DMS153 treated with DMSO at 0.1 percent for 48 hours (cell line): Measurements from ENCODE around the gene TRAF4.
A peak's percentile ranks its signal among the peaks of the same experiment; 100 is the strongest.

ENCODE experiments used
- DNase-seq: peaks from one replicate; lab custom pipeline; 2025; ENCODE audit not compliant: unreplicated experiment; lab: John Stamatoyannopoulos, UW

The TRAF4 gene

DNA sequence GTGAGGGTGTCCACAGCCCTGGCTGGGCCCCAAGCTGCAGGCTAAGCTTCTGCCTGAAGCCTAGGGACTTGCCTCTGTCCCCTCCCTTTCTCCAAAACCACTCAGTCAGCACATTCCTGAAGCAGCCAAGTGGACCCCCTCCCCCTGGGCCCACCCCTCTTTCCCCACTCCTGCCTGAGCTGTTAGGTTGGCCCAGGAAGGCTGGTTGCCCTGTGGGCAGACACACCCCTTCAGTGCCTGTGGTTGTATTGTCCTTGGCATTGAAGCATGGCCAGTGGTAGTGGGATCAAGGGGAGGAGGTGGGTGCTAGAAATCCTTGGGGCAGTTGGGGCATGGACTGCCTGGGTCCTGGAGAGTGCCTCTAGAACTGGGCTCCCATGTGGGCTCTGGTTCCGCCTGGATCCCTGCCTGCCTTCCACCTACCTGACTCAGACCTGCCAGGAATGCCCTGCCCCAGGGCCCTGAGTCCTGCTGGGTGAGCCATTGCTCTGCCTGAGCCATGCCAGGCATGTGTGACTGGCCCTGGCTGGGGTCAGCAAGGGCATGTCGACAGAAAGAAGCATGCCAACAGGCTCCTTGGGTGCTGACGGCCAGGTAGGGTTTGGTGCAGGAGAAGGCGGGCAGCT, 2.1 kb downstream of the TRAF4 start:
- DNase-seq, result no peak

DNA sequence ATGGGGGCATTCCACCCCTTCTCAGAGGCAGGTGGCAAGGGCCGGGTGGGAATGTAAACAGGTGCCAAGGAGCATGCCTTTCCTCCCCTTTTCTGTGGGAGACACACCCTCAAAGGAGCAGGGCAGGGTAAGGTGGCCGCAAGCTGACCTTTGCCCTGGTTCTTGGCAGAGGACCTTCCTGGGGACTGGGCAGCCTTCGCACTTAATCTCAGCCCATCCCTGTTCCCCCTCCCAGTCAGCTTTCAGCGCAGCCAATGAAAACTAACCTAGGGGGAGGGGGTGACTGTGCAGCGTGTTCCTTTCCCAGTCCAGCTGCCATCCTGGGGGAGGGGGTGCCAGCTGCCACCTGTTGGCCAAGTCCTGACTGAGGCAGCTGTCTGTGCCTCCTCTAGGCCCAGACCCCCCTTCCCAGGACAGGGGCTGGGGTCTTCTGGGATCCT, 2.8 kb downstream of the TRAF4 start:
- DNase-seq, result no peak

DNA sequence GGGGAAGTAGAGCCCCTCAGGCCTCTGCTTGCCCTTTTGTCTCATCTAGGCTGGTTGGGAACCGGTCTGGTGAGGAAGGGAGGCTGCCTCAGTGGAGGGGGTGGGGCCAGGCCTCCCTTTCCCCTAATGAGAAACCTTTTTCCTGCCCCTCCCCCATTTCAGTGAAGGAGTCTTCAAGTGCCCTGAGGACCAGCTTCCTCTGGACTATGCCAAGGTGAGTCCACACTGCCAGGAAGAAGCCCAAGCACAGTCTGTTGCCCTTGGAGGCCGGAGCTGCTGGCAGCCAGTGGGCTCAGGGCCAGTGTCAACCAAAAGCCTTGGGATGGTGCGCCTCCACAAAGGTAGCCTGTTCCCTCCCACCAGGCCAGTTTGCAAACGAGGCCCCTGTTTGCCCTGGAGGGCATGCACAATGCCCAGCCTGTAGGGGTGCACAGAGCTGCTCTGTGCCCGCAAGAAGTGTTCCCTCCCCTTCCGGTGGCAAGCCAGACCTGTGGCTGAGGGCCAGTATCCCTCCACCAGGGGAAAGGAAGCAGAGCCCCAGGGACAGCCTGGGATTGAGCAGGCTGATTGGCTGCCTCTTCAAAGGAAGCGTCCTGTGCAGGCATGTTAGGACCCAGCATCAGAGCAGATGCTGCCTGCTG, 3.4 kb downstream of the TRAF4 start:
- no peak for DNase-seq

DNA sequence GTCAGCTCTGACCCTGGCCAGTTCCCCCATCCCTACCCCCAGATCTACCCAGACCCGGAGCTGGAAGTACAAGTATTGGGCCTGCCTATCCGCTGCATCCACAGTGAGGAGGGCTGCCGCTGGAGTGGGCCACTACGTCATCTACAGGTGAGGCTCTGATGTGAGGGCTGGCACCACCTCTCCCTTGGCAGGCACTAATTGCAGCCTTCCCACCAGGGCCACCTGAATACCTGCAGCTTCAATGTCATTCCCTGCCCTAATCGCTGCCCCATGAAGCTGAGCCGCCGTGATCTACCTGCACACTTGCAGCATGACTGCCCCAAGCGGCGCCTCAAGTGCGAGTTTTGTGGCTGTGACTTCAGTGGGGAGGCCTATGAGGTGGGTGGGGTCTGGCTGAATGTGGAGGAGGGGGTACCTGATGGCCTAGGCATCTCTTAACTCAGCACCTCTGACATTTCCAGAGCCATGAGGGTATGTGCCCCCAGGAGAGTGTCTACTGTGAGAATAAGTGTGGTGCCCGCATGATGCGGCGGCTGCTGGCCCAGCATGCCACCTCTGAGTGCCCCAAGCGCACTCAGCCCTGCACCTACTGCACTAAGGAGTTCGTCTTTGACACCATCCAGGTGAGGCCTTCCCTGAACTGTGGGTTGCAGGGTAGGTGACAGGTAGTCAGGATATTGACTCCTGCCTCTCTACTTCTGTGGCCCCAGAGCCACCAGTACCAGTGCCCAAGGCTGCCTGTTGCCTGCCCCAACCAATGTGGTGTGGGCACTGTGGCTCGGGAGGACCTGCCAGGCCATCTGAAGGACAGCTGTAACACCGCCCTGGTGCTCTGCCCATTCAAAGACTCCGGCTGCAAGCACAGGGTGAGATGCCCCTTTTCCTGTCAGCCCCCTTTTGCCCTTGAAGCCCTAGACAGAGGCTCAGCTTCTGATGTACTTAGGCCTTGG, 4.3 kb downstream of the TRAF4 start:
- no peak for DNase-seq

DNA sequence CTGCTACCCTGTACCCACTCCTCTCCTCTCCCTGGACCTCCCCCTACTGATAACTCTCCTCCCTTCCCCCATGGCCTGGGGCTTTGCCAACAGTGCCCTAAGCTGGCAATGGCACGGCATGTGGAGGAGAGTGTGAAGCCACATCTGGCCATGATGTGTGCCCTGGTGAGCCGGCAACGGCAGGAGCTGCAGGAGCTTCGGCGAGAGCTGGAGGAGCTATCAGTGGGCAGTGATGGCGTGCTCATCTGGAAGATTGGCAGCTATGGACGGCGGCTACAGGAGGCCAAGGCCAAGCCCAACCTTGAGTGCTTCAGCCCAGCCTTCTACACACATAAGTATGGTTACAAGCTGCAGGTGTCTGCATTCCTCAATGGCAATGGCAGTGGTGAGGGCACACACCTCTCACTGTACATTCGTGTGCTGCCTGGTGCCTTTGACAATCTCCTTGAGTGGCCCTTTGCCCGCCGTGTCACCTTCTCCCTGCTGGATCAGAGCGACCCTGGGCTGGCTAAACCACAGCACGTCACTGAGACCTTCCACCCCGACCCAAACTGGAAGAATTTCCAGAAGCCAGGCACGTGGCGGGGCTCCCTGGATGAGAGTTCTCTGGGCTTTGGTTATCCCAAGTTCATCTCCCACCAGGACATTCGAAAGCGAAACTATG, 5.2 kb downstream of the TRAF4 start:
- no peak for DNase-seq

DNA sequence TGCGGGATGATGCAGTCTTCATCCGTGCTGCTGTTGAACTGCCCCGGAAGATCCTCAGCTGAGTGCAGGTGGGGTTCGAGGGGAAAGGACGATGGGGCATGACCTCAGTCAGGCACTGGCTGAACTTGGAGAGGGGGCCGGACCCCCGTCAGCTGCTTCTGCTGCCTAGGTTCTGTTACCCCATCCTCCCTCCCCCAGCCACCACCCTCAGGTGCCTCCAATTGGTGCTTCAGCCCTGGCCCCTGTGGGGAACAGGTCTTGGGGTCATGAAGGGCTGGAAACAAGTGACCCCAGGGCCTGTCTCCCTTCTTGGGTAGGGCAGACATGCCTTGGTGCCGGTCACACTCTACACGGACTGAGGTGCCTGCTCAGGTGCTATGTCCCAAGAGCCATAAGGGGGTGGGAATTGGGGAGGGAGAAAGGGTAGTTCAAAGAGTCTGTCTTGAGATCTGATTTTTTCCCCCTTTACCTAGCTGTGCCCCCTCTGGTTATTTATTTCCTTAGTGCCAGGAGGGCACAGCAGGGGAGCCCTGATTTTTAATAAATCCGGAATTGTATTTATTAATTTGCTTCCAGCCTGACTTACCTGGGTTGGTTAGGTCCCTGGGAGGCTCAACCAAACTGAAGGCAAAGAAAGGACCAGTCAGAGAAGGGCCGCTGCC, 5.8 kb downstream of the TRAF4 start:
- no peak for DNase-seq

DNA sequence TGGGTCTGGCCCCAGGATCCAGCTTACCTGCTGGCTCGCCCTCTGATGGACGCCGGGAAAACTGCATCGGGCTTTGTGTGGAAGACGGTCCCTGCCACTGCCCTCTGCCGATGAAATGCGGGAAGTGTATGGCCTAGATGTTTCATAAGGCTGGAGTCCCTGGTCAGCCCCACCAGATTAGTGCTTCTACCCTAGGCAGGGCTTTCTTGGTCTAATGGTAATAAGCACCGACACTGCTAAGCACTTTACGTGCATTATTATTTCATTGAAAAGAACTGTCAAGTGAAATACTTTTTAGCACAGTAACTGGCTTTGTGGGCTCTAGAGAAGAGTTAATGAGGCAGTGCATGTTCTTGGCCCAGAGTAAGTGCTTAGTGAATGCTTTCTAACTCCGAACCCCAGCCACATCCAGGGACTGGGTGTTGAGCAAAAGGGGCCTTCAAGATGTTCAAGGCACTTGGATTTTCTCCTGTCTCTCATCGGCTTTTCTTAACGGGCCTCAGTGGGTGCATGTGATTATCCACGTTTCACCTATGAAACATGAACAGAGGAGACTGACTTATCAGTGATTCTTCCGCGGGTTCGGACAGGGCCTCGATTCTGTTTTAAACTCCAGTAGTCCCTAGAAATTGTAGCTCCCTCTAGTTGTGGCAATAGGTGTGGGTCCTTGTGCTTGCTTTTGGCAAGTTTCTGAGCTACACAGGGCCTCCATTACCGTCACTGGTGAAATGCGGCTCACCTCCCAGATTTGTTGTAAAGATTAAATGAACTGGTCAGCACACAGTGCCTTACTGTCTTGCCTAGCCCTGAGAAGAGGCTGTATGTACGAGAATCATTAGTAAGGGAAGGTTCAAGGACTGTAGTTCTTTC, 6.6 kb downstream of the TRAF4 start:
- peak; percentile 86 for DNase-seq

DNA sequence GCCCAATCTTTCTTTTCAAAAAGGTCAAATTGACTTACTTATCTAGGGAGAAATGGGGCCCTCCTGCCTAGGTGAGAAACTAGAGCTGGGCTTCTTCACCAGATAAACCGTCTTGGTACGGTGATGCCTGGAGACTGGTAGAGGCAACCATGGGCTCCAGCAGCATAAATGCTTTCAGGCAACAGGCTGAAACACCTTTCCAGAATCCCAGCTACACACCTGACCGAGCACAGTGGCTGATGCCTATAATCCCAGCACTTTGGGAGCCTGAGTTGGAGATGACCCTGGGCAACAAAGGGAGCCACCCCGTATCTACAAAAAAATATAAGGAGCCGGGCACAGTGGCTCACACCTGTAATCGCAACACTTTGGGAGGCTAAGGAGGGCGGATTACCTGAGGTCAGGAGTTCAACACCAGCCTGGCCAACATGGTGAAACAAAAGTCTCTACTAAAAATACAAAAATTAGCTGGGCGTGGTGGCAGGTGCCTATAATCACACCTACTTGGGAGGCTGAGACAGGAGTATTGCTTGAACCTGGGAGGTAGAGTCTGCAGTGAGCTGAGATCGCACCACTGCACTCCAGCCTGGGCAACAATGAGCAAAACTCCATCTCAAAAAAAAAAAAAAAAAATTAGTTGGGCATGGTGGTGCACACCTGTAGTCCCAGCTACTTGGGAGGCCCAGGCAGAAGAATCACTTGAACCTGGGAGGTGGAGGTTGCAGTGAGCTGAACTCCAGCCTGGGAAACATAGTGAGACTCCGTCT, 8.0 kb downstream of the TRAF4 start:
- no peak for DNase-seq

DNA sequence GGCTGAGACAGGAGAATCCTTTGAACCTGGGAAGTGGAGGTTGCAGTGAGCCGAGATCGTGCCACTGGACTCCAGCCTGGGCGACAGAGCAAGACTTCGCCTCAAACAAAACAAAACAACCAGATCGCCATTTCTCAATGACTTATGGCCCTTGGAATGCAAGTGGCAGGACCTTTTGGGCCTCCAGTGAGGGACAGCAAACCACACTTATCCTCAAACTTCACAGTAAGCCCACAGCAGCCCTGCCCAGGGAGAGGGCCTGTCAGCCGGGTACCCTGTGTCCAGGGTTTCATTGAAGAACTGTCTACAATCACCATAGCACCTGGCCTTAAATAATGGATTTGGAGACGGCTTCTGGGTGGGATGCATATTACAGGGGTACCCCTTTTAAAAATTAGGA, 11.7 kb downstream of the TRAF4 start:
- DNase-seq, result no peak

DNA sequence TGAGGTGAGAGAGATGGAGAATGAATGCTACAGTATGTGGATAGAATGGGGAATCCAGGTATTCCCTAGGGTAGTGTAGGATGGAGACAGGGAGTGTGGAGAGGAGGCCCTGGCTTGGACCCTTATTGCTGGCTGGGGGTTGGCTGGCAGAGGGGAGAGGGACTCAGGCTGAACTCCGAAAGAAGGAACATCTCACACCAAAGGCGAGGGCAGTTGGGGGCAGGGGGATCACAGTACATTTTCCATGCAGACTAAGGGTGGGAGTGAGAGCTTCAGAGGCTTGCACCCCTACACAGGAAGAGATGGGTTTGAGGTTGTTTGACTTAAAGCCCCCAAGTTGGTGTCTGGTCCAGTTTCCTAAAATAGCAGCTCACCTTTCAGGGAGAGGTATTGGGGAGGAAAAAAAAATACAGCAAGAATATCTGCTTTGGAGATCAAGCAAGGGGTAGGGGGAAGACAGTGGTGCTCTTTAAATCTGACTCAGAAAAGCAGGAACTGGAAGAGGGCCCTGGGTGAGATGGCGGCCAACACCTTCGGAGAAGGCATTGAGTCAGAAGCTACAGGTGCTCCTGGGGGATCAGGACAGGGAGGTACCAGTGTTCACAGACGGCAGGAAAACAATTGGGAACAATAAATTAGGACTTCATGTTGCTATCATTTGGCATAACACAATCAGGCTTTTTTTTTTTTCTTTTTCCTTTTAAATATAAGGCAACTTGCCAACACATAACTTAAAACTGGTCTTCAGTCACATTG, 12.4 kb downstream of the TRAF4 start:
- DNase-seq, result no peak

DNA sequence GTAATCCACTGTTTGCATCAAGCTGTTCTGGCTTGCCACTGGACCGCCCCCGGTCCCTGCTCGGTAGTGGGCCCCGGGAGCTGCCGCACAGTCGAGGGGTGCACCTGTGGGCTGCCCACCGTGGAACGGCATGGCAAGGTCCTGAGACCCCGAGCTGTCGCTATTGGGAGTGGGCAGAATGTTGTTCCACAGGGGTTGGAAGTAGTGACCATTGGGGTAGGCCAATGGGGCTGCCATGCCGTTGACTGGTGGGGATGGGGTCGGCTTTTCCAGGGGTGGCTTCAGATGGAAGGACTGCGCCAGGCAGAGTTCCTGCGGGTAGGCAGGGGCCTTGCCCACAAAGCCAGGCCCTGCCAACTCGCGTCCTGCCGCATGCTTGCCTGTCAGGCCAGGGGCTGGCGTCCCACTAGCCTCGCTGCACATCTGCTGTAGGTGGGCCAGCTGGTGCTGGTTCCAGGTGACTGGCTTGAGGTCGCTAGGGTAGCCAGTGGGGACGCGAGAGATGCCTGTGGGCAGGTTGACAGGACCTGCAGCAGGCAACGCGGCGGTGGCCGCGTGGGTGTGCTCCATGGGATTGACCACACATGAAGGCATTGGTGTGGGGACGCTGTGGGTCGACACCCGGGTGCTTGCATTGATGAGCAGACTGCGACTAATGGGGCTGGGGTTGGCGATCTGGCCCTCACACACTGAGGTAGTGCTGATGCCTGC, 14.8 kb downstream of the TRAF4 start:
- no peak for DNase-seq

DNA sequence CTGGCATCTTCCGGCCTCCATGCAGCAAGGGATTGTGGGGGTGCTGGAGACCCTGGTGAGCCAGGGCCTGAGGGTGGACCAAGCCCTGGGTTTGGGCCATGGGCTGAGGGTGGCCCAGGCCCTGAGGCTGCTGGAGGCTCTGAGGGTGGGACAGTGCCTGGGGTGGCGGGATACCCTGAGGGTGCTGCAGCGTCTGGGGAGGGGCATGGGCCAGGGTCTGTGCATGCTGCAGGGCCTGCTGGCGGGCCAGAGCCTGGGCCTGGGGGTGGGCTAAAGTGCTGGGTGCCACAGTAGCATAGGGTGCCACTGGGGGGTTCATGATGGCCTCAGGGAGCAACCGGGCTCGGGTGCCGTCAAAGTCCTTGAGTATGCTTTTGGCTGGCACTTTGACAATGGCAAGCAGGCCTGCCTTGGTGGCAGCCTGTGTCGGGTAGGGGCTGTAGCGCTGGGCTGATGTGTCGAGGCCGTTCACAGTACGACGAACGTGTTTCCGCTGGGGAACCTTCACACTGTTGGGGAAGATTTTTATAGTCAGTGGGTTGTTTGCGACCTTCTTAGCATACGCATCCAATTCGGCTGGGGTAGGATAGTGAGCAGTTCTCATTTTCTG, 15.6 kb downstream of the TRAF4 start:
- no peak for DNase-seq

DNA sequence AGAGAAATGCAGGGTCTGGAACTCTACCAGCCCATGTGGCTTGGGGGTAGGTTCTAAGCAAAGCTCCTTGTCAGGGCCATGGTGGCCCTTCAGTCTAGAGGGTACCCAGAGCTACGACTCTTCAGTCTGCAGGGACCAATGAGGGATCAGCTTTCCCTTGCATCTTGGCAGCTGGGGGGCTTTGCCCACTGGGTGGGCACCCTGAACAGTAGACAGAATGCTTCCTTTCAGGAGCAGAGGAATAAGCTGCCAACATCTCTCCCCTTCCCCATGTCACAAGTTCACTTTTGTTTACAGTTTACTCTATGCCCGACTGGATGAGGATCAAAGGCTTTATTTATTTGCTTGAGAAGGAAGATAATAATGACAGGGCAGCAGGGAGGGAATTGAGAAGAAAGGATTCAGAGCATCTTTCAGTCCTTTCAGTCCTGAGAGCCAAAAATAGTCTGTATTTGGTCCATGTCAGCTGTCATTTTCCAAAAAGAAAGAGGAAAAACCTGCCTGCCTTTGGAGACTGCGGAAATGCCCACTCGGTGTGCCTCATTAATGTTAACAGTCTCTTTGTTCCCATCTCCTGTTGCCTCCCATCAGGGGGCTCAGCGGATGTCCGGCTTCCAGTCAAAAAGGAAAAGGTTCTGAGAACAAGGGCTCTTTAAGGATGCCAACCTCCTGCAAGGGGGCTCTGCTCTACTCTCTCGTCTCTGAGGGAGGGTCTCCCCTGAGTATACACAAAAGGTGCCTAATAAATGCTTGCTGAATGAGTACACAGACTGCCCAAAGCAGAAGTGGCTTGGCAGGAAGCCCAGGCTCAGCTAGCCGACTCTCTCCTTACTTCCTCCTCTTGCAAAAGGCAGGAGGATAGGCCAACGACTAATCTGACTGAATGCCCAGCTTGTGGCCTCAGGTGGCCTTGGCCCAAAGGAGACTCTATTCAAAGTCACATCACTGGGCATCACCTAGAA, 17.1 kb downstream of the TRAF4 start:
- DNase-seq, result peak; percentile 98

DNA sequence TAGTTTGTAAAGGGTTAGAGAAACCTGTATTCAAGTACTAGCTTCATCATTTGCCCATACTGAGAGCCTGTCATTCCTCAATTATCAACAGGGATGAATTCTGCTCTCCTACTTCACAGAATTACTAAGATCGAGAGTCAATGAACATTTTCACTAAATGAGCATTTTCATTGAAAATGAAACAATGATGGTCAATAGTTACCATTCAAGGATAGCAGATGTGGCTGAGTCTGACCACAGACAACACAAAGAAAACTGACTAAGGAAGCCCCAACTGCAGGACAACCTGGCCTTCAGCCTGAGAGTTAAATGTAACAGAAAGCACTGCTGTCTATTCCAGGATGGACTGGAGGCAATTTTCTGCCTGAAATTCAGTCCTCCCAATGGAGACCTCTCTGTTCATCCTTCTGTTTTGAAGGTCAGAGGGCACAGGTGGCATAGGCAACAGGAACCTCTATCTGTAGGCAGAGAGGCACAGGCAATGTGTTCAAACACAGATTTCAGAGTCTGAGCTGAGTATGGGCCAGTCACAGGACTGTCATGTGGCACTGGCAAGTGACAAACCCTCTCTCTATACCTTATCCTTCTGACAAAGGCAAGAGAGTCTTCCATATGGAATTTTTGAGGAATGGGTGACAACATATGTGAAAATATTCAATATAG, 19.5 kb downstream of the TRAF4 start:
- no peak for DNase-seq

DNA sequence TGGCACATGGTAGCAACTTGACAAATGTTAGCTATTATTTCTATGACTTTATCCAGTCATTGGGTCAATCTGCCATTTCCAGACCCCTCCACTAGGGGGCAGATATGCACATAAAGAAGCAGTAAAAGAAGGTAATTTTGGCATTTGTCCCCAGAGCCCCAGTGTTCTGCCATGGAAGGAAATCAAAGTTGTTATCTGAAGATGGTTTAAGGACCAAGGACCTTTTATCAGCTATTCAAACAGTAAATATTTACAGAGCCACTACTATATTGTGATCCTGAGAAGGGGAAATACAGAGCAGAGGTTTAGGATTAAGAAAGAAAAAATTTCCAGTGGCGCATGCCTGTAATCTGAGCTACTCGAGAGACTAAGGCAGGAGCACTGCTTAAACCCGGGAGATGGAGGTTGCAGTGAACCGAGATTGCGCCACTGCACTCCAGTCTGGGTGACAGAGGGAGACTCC, 20.0 kb downstream of the TRAF4 start:
- DNase-seq, result peak; percentile 49

DNA sequence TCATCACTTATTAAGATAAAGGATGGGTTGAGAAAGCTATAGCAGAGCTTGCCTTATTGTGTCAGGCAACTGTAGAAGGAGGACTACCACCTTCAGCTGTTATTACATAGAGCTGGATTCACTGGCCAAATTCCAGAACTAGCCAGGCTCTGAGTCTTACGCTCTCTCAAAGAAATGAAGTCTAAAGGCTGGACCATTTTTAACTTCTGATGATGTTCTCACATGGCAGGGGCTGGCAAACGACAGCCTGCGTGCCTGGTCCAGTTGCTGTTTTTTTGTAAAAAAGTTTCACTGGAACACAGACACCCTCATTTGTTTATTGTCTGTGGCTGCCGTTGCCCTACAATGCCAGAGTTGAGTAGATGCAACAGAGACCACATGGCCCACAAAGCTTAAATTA, 21.2 kb downstream of the TRAF4 start:
- DNase-seq, result no peak
